GM18505 (cell line): ENCODE results near the gene TRANK1.

Experiments used
- ATAC-seq: cut with Tn5 transposase; IDR thresholded peaks from one replicate; pipeline ENCODE4 v1.9.1; 2021; ENCODE audit not compliant: unreplicated experiment
- POLR2A ChIP-seq: IDR thresholded peaks from 4 replicates; pipeline ENCODE4 v1.6.1; 2011; ENCODE audit warnings: borderline replicate concordance; ENCODE audit not compliant: insufficient read depth, insufficient read length; ENCODE audit errors: extremely low read depth

TRANK1 gene

DNA sequence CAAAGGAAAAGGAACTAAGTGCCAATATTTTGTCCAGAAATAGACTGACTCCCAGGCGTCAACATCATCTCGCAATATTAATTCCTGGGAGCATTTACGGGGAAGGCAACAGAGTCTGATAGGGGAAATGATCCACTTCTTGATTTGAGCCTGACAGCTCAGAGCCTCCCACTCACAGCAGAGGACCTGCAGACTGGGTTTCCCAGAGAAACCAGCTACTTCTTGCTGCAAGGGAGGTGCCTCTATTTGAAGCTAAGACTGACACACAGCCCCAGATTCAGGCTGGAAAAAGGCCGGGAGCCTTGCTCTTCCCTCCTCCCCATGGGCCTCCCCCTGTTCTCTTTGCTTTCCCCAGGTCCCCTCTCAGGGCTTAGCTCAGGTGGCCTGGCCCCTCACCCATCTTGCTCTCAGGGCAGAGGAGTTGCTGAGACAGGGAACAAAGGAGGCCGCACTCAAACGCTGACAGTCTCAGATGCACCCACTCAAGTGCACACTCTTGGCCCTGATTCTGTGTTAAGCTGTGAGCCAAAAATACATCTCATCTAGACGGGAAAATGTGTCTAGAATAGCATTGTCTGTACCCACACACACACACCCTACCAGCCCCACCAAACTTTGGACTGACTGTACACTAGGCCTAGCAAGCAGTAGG, 130.7 kb downstream of the TRANK1 start:
- no peak for TF ChIP-seq POLR2A

DNA sequence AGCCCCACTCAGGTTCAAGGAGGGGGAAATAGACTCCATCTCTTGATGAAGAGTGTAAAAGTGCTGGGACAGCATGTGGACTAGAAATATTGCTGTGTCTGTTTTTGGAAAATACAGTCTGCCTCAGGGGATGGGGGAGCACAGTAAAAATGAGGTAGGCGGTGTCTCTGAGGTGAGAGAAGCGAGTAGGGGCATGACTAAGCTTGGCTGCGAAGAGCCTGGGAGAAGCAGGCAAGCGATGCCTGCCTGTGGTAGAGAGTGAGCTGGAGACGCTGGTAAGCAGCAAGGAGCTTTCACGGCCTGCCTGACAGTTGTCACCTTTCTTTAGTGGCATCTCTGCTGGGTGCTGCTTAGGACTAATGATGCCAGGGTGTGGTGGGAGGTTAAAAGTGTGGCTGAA, 131.5 kb downstream of the TRANK1 start:
- no peak for TF ChIP-seq POLR2A
- no peak for ATAC-seq

More for the DNA sequence above, 130.7 kb downstream of the TRANK1 start:
- no peak for ATAC-seq

DNA sequence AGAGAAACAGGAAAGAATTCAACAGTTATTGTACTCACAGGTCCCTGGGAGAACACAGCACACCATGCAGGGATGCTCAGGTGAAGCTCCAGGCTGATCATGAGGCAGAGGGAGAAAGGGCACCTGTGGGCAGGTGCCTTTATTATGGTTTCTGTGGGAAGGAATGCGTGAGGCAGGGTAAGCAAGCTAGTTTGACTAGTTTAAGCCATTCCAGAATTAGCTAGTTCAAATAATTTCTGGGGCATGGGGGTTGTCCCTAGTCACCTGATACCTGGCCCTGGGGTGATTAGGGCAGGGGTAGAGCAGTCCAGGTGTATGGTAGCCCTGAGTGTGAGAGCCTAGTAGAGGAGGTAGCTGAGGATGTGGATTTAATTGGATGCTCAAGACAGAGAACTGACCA, 132.6 kb downstream of the TRANK1 start:
- ATAC-seq: no peak
- TF ChIP-seq POLR2A: no peak

DNA sequence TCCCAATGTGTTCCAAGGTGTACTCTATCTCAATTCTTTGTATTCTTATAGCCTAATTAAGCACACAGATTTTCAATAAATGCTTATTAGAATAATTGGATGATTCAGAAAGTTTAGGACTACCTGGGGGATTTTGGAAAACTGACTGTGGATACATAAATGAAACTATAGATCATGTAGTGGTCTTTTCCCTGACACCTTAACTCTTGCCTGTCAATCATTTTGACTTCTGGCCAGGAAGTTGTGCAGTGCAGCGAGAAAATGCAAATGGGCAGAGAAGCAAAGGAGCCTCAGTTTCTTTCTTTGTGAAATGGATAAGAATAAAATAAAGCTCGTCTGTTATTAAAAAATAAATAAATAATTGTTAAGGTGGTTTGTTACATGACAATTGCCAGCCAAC, 133.1 kb downstream of the TRANK1 start:
- TF ChIP-seq POLR2A: no peak

DNA sequence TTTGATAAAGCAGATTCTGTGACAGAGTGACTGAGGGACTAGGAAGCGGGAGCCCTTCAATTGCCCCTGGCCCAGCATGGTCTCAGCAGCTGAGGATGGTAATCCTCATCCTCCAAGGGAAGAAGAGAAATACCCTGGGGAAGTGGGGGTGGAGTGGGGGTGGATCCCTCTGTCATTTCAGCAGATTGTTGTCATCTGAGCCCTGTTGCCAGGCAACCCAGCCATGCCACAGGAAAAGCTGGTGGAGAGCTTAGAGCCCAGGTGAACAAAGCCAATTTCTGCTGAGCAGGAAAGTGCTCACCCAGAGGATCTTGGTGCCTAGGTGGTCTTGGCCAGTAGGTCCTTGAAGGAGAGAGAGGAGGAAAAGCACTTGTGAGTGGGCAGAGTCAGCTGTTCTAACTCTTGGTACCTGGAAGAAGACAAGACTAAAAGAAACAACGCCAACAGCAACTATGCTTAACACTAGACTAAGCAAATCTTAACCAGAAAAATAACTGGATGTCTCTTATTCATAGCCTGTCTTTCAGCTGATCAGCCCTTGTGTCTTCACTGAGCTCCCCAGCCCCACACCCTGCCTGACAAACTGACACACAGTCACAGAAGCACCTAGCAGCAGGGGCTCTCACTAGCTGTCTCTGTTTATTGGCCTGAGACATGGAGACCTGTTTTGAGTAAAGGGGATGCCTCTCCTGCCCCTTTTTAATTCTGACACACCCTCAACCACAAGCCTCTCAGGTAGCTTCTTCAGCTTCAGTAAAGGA, 140.4 kb downstream of the TRANK1 start:
- ATAC-seq: no peak
- TF ChIP-seq POLR2A: no peak

More for the DNA sequence above, 133.1 kb downstream of the TRANK1 start:
- ATAC-seq: no peak

DNA sequence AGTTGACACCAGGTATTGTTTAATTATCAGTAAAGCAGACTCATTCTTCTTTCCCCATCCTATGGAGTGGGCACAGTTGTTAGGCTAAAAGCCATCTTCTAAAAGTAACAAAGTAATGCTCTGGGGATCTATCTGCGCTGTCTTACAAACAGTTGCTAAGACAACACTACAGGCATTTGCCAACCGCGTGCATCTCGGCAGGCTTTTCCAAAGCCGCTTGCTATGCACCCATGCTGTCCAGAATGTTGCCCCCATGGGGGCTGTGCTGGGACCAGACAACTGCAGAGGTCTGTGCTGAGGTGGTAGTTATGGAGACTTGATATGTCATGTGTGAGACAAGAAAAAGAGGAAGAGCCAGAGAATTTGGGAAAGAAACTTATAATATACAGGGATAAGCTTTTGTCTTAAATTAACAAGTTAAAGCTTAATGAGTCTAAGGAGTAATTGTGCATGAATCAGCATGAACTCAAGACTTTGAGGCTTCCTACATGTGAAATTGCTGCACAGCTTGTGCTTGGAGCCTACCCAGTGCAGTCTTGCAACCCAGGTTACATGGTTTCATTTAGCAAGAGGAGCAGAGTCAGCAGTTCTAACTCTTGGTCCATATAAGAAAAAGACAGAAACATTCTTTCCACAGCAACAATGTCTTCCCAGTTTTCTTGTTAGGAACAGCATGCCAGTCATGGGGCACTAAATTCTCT, 141.6 kb downstream of the TRANK1 start:
- TF ChIP-seq POLR2A: no peak
- ATAC-seq: no peak

DNA sequence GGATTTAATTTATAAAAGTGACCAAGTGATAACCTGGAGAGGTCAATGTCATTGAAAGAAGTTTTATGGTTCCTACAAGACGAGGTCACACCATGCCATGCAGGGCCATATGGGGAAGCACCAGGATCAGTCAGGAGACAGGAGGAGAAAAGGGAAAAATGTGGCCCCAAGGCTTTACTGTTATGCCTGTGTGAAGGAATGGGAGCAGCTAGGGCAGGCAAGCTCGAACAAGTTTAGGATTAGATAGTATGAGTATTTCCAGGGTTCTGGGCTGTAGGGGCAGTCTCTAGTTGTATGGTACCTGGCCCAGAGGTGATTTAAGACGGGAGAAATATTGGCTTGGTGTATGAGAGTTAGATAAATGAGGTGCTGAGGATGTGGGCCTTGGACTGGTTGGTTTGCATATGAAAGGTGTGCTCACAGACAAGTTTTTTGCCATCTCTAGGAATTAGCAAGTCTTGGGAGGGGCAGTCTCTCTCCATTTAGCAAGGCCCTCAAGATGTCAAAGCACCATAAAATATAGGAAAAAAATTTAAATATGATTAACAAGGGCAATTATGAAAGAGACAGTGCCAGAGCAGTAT, 144.2 kb downstream of the TRANK1 start:
- no peak for TF ChIP-seq POLR2A
- no peak for ATAC-seq

DNA sequence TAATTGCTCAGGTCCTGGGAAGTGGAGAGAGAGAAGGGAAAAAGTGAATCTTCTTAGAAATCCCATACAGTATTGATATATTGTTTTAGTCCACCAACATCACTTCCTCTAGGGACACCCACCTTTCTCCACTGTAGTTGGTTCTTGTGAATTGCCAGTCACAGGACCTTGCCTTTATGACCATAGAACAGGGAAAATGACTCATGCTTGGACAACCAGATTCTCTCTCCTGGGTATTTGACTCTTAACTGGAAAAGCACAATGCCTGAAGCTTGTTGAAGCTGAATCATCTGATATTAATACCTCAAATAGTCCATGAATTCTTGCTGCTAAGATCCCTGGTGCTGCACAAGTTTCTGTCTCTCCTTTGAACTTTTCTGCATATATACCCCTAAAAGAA, 148.0 kb downstream of the TRANK1 start:
- no peak for ATAC-seq
- TF ChIP-seq POLR2A: no peak

DNA sequence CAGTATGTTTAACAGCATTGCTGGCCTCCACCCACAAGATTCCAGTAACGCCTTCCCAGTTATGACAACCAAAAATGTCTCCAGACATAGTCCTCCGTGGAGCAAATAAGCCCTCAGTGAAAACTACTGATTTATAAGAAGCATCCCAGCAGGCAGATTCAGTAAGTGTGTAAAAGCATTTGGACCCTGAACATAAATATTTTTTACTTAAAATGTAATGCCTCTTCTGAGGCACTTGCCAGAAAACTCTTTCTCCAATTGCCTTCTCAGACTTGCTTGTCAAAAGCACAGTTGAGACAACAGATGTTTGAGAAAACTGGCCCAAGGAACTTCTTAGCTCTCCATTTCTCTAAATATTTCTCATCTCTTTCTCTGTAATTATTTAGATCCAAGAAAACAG, 148.7 kb downstream of the TRANK1 start:
- ATAC-seq: no peak
- no peak for TF ChIP-seq POLR2A

DNA sequence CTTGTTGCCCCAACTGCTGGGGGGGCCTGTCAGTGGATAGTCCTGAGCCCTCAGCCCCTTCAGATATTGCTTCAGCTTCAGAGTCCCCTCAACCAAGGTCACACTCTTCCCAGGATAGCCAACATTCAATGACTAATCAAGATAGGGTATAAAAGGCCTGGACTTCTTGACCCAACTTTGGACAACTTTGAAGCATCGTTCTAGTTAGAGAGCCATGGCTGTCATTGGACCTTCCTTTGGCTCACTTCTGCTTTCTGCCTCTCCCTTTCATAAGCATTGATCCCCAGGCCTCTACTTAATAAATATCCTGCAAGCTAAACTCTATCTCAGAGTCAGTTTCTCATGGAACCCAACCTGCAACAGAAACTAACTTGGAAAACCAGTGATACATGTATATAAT, 149.2 kb downstream of the TRANK1 start:
- TF ChIP-seq POLR2A: no peak
- no peak for ATAC-seq

DNA sequence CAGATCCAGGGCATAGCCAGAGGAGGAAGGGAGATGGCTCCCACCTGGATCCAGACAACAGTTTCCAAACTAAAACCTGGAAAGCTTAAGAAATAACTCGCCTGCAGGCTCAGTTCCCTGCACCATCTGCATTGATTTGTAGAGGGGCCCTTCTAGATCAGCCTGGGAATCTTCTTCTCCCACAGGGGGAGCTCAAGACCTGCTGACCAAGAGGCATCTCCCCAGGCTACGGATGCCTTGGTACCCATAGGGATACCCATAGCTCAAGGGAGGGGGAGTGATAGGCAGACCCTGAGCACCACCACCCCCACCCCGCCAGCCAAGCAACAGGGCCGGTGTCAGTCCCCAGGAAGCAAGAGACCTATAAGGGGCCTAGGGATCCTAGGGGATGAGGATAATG, 152.5 kb downstream of the TRANK1 start:
- TF ChIP-seq POLR2A: no peak
- ATAC-seq: no peak

DNA sequence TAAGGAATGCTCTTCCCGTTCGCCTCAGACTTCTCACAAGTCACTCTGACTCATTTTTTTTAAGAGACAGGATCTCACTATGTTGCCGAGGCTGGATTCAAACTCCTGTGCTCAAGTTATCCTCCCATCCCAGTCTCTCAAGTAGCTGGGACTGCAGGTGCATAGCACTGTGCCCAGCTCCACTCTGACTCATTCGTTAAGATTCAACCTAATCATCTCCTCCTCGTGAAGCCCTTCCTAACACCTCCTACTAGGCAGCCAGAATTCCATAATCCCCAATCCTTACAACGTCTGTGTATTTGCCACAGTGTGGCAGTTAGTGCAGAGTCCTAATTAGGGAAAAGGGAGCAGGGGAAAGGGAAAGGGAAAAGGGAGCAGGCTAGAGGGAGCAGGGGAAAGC, 154.1 kb downstream of the TRANK1 start:
- TF ChIP-seq POLR2A: no peak

More for the DNA sequence above, 154.1 kb downstream of the TRANK1 start:
- ATAC-seq: no peak
